ENCODE measurements around the gene SEL1L3. TPM values are rescaled to one million over a fixed set of nuclear protein-coding genes. Genes with fewer than 3 reads are reported as not detected.

Gene SEL1L3
- total RNA-seq, 1 donor from 2014 or later = 36.0 TPM

DNA sequence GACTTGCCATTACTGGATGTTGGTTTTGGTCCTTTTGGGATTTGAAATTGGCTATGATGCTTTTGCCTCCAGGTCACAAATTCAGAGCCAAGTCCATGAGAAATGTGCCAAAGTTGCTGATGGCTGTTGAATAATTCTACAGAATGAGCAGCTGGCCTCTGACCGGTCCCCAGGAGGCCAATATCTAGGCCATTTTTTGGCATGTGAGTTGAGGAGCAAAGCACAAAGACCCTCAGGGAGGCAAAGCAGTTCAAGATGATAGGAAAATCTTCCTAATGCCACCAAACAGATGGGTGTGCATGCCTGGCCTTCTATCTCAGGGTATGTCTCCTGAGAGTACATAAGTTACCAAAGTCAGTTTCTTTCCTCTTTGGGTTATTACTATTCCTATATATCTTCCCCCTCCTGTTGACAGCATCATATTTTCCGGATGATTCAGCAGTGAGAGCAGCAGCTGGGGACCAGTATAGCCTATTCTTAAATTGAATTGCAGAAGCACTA lies 44.4 kb downstream of the SEL1L3 start:
- DNase-seq (ENCODE audit: low spot score) = no peak
- Mint-ChIP-seq H3K4me1 (ENCODE audit: low read depth) (peaks cover 4% of the 10 kb centered on the region), H3K27me3 (ENCODE audit: insufficient read depth) (no peaks in the 10 kb centered on the region), H3K36me3 (ENCODE audit: low read depth) (peaks cover 33% of the 10 kb centered on the region), H3K9me3 (no peaks in the 10 kb centered on the region), H3K4me3 (no peak overlapping the region), H3K27ac (no peak overlapping the region)
- intact Hi-C loops (cut with micrococcal nuclease) = no loop called here

- H3K27ac Mint-ChIP-seq = no peak overlapping the region
- DNase-seq (ENCODE audit: low spot score) = no peak
- peaks cover 30% of the 10 kb centered on the region for H3K36me3 Mint-ChIP-seq (ENCODE audit: low read depth)
- intact Hi-C loops (cut with micrococcal nuclease) = no loop called here
- no peak overlapping the region for H3K4me3 Mint-ChIP-seq
- peaks cover 4% of the 10 kb centered on the region for H3K4me1 Mint-ChIP-seq (ENCODE audit: low read depth)
- no peaks in the 10 kb centered on the region for H3K27me3 Mint-ChIP-seq (ENCODE audit: insufficient read depth)
- H3K9me3 Mint-ChIP-seq = no peaks in the 10 kb centered on the region
Measured at GRCh38 chr4:25817059-25817681, 45.6 kb downstream of the SEL1L3 start.

GRCh38 chr4:25816591-25817058 lies 46.2 kb downstream of the SEL1L3 start:
- DNase-seq (ENCODE audit: low spot score) = no peak
- H3K36me3 Mint-ChIP-seq (ENCODE audit: low read depth) = peaks cover 29% of the 10 kb centered on the region
- no peaks in the 10 kb centered on the region for H3K9me3 Mint-ChIP-seq
- no peak overlapping the region for H3K4me3 Mint-ChIP-seq
- no peak overlapping the region for H3K27ac Mint-ChIP-seq
- intact Hi-C loops (cut with micrococcal nuclease) = no loop called here
- H3K4me1 Mint-ChIP-seq (ENCODE audit: low read depth) = peaks cover 4% of the 10 kb centered on the region
- no peaks in the 10 kb centered on the region for H3K27me3 Mint-ChIP-seq (ENCODE audit: insufficient read depth)

- intact Hi-C loops (cut with micrococcal nuclease) = no loop called here
- peaks cover 4% of the 10 kb centered on the region for H3K4me1 Mint-ChIP-seq (ENCODE audit: low read depth)
- H3K36me3 Mint-ChIP-seq (ENCODE audit: low read depth) = peaks cover 29% of the 10 kb centered on the region
- no peaks in the 10 kb centered on the region for H3K9me3 Mint-ChIP-seq
- no peak for DNase-seq (ENCODE audit: low spot score)
- H3K27ac Mint-ChIP-seq = no peak overlapping the region
- no peak overlapping the region for H3K4me3 Mint-ChIP-seq
- no peaks in the 10 kb centered on the region for H3K27me3 Mint-ChIP-seq (ENCODE audit: insufficient read depth)
Measured at GRCh38 chr4:25815586-25815985, 47.2 kb downstream of the SEL1L3 start.

DNA sequence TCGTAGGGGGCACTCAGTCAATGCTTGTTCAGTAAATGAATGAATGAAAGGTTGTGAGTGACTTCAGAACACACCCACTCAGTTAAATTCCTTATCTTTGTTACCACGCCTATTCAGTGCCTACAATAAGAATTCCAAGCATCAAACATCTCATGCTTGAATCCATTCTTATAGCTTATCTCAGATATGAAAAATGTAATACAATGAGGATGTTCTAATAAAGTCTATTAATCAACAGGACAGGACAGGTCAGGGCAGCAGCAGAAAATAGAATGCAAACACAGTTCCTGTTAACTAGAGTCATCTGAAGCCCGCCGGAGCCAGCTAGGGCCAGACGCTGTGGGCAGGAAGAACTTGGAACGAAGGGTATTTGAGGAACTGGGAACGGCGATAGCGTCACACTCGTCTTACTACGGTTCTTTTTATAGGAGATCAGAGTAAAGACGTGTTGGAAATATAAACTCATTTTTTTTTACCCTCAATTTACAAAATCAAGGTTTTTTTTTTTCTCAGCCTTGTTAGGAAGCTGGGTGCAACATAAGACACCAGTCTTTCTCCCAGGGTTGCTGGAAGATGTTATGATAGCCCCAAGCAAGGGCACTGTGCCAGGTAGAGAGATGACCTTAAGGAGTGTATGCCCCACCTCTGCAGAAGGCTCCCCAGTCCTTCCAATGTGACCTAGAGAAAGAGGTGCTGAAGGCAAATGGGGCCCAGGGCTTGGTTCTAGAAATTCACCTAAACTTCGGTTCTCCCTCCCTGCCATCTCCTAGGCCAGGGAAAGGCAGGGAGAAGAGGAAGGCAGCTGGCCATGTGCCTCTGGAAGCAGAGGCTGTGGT lies 48.3 kb downstream of the SEL1L3 start:
- intact Hi-C loops (cut with micrococcal nuclease) = no loop called here
- Mint-ChIP-seq H3K4me1 (ENCODE audit: low read depth) (peaks cover 4% of the 10 kb centered on the region), H3K9me3 (no peaks in the 10 kb centered on the region), H3K36me3 (ENCODE audit: low read depth) (peaks cover 22% of the 10 kb centered on the region), H3K27me3 (ENCODE audit: insufficient read depth) (no peaks in the 10 kb centered on the region), H3K27ac (no peak overlapping the region), H3K4me3 (no peak overlapping the region)
- no peak for DNase-seq (ENCODE audit: low spot score)

DNA sequence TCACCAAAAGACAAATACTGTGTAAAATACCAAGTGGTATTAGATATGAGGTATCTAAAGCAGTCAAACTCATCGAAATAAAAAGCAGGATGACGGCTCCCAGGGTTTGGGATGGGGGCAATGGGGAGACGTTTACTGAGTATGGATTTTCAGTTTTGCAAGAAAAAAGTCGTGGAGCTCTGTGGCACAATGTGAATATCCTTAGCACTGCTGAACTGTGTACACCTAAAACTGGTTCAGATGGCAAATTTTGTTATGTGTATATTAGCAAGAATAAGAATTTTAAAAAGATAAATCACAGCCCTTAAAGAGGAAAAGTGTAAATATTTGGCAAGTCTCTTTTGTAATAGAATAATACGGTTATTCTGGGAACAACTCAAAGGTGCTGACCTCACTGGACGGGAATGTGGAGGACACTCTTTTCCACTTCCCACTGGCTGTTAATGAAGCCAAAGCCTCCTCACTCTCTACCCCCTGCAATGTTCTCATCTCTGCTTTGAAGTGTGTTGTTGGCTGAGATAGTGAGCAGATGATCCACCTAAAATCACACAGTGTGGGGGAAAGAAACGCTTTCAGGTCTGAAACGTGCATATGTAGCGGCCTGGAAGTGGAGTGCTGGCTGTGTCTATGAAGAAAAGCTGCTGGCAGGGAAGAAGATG lies 49.2 kb downstream of the SEL1L3 start:
- H3K27ac Mint-ChIP-seq = no peak overlapping the region
- DNase-seq (ENCODE audit: low spot score) = no peak
- intact Hi-C loops (cut with micrococcal nuclease) = no loop called here
- peaks cover 17% of the 10 kb centered on the region for H3K36me3 Mint-ChIP-seq (ENCODE audit: low read depth)
- H3K9me3 Mint-ChIP-seq = no peaks in the 10 kb centered on the region
- H3K4me1 Mint-ChIP-seq (ENCODE audit: low read depth) = peaks cover under 1% of the 10 kb centered on the region
- H3K4me3 Mint-ChIP-seq = no peak overlapping the region
- no peaks in the 10 kb centered on the region for H3K27me3 Mint-ChIP-seq (ENCODE audit: insufficient read depth)

DNA sequence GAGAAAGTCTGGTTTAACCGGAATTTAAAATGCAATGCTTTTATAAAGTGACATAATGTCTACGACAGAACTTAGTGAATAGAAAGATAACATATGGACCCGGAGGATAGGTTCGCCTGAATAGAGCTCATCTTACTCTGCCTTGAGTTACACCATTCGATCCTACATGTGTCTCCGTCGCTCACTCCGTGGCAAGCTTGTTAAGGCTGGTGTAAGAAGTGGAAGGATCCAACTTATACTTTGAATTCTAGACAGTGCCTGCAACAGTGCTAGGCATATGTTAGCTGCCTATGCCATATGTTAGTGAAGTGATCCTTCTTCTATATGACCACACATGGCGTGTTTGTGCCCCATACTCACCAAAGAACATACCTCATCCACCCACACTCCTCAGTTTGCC lies 50.9 kb downstream of the SEL1L3 start:
- Mint-ChIP-seq H3K4me3 (no peak overlapping the region), H3K9me3 (no peaks in the 10 kb centered on the region), H3K36me3 (ENCODE audit: low read depth) (peaks cover 19% of the 10 kb centered on the region), H3K27me3 (ENCODE audit: insufficient read depth) (no peaks in the 10 kb centered on the region), H3K4me1 (ENCODE audit: low read depth) (no peaks in the 10 kb centered on the region), H3K27ac (no peak overlapping the region)
- no peak for DNase-seq (ENCODE audit: low spot score)
- intact Hi-C loops (cut with micrococcal nuclease) = no loop called here

GRCh38 chr4:25811374-25811690 lies 51.5 kb downstream of the SEL1L3 start:
- Mint-ChIP-seq H3K4me1 (ENCODE audit: low read depth) (no peaks in the 10 kb centered on the region), H3K27ac (no peak overlapping the region), H3K36me3 (ENCODE audit: low read depth) (peaks cover 15% of the 10 kb centered on the region), H3K27me3 (ENCODE audit: insufficient read depth) (no peaks in the 10 kb centered on the region), H3K4me3 (no peak overlapping the region), H3K9me3 (no peaks in the 10 kb centered on the region)
- intact Hi-C loops (cut with micrococcal nuclease) = no loop called here
- DNase-seq (ENCODE audit: low spot score) = no peak

- H3K9me3 Mint-ChIP-seq = no peaks in the 10 kb centered on the region
- H3K4me1 Mint-ChIP-seq (ENCODE audit: low read depth) = no peaks in the 10 kb centered on the region
- peaks cover 15% of the 10 kb centered on the region for H3K36me3 Mint-ChIP-seq (ENCODE audit: low read depth)
- no peaks in the 10 kb centered on the region for H3K27me3 Mint-ChIP-seq (ENCODE audit: insufficient read depth)
- no peak overlapping the region for H3K4me3 Mint-ChIP-seq
- H3K27ac Mint-ChIP-seq = no peak overlapping the region
- DNase-seq (ENCODE audit: low spot score) = no peak
- intact Hi-C loops (cut with micrococcal nuclease) = no loop called here
Measured at GRCh38 chr4:25810461-25811373, 52.1 kb downstream of the SEL1L3 start.

- intact Hi-C loops (cut with micrococcal nuclease) = no loop called here
- Mint-ChIP-seq H3K9me3 (no peaks in the 10 kb centered on the region), H3K36me3 (ENCODE audit: low read depth) (peaks cover 17% of the 10 kb centered on the region), H3K4me1 (ENCODE audit: low read depth) (no peaks in the 10 kb centered on the region), H3K27me3 (ENCODE audit: insufficient read depth) (no peaks in the 10 kb centered on the region), H3K4me3 (no peak overlapping the region), H3K27ac (no peak overlapping the region)
- DNase-seq (ENCODE audit: low spot score) = no peak
Measured at GRCh38 chr4:25809996-25810395, 52.8 kb downstream of the SEL1L3 start.

- no peak overlapping the region for H3K27ac Mint-ChIP-seq
- H3K36me3 Mint-ChIP-seq (ENCODE audit: low read depth) = peaks cover 18% of the 10 kb centered on the region
- no peaks in the 10 kb centered on the region for H3K9me3 Mint-ChIP-seq
- no peaks in the 10 kb centered on the region for H3K4me1 Mint-ChIP-seq (ENCODE audit: low read depth)
- H3K4me3 Mint-ChIP-seq = no peak overlapping the region
- H3K27me3 Mint-ChIP-seq (ENCODE audit: insufficient read depth) = no peaks in the 10 kb centered on the region
- no peak for DNase-seq (ENCODE audit: low spot score)
- intact Hi-C loops (cut with micrococcal nuclease) = no loop called here
Measured at GRCh38 chr4:25807102-25807728, 55.6 kb downstream of the SEL1L3 start.

- H3K36me3 Mint-ChIP-seq (ENCODE audit: low read depth) = peaks cover 26% of the 10 kb centered on the region
- no peak for DNase-seq (ENCODE audit: low spot score)
- intact Hi-C loops (cut with micrococcal nuclease) = no loop called here
- no peaks in the 10 kb centered on the region for H3K4me1 Mint-ChIP-seq (ENCODE audit: low read depth)
- no peaks in the 10 kb centered on the region for H3K27me3 Mint-ChIP-seq (ENCODE audit: insufficient read depth)
- H3K27ac Mint-ChIP-seq = no peak overlapping the region
- no peak overlapping the region for H3K4me3 Mint-ChIP-seq
- no peaks in the 10 kb centered on the region for H3K9me3 Mint-ChIP-seq
Measured at GRCh38 chr4:25805255-25805860, 57.4 kb downstream of the SEL1L3 start.
